Activated T-cell treated with anti-CD3 and anti-CD28 coated beads for 1 hour (primary cell): ENCODE data around the gene EVX1.

Experiments used
- DNase-seq: peaks from one replicate; pipeline ENCODE4 v3.0.0-alpha.2; 2020; ENCODE audit warnings: low read depth

Gene EVX1

DNA sequence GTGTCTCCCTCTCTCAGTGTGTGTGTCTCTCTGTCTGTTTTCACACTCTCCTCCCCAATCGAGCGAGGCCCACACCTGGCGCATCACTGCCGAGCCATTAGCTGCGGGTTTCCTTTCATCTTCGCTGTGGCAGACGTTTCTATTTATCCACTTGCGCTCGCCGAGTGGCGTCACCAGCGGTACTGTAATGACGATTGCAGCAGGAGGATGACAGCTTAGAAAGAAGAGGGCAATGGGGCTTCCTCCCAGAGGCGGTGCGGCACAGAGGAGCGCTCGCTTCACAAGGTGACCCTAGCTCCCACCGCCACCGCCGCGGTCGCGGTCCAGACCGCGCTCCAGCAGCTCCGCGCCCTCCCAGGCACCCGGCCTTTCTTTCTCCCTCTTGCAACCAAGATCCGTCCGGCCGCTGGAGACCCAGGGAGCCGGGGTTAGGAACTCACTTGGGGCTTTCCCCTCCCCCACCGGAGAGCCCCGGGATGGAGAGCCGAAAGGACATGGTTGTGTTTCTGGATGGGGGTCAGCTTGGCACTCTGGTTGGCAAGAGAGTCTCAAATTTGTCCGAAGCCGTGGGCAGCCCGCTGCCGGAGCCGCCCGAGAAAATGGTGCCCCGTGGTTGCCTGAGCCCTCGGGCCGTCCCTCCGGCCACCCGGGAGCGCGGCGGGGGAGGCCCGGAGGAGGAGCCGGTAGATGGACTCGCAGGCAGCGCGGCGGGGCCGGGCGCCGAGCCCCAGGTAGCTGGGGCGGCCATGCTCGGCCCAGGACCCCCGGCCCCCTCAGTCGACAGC, at the start of gene EVX1:
Gene EVX1, plus strand, starts transcription at position 248 of the 785 bp plus-strand sequence. Its CDS starts 229 bp downstream, at position 477.
- DNase-seq: no peak

DNA sequence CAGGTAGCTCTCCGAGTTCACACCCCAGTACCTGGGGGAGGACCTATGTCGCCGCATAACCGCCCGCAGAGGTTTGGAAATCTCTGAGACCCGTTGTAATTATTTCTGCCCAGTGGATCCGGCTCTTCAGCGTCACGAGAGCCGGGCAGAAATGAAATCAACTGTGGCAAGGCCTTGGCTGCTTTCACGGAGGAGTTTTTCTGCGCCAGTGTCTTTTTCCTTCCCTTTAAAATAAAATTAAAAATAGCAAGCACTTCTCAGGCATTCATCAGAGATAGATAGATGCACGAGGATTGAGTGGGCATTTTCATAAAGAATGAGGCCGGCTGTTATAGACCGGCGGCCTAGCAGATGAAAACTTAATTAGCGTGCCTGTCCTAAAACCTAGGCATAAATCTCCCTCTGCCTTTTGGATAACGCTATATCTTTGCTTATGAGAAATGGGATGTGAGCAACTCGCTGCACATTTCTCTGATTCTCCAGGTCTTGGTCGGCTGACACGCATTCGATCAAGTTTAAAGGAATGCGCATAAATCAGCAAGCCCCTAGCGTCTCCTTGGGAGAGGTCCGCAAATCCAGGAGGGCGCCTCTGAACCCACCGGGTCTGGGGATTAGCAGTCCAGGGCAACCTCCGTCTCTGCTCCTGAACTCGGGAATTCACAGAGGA, 49.1 kb upstream of the EVX1 start:
- DNase-seq: no peak

DNA sequence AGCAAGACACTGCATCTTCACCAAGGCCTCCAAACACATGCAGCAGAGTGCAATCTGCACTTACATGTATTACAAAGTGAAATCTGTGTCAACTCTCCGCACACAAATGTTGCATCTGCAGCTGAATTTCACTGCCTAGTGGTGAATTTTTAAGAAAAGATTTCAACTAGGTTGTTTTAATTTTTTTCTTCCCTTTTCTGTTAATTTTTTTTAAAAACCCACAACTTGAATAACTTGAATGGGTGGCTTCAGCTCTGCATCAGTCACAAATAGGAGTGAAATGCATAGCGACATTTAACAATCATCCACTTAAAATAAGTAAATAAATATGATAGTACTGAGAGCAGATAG, 48.6 kb upstream of the EVX1 start:
- DNase-seq: no peak

DNA sequence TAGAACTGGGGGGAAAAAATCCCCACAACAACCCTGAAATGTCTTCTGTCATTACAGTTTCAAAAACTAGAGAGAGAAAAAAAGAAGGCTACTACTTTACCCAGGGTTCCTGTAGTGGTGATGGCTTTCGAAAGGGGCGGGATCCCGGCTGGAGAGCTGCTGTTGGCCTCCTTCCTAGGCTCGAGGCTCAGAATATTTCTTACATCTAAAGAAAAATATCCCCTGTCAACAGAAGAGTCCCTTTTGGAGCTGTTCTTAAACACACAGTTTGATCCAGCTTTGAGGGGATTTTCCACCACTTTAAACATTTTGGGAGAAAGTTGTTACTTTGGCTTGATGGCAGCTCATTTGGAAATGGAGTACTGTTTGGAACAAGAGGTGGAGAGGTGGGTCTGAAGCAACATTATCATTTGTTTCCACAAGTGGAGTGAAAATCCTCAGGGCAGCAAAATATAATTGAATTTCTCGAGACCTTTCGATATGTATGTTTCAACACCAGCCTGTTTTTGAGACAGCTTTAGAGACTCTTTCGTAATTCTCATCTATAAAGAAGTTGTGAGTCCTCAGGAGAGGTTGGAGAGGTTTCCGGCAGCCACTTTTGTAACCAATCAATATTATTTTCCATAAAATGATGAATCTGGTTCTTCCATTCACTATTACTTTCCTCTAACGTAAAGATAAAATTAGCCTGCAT, 47.8 kb upstream of the EVX1 start:
- no peak for DNase-seq

DNA sequence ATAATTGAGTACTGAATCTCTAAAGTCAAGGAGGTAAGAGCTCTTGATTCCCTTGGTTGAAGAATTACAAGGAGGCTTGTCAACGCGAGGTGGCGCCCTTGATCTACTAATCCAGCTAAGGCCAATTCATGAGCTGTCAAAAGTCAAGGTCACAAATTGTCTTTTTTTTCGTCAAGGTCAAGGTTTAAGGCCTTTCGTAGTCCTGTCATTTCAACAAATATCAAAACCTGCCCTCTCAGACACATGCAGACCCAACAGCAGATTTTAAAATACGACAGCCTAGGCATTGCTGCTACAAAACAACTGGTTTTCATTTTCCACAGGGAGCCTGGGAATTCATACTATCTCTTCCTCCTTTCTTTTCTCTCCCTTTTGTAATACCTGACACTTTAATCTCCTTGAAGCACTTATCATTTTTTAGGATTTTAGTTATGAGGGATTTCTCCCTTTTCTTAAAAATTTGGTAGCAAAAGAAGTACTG, 46.3 kb upstream of the EVX1 start:
- DNase-seq: peak; percentile 83

DNA sequence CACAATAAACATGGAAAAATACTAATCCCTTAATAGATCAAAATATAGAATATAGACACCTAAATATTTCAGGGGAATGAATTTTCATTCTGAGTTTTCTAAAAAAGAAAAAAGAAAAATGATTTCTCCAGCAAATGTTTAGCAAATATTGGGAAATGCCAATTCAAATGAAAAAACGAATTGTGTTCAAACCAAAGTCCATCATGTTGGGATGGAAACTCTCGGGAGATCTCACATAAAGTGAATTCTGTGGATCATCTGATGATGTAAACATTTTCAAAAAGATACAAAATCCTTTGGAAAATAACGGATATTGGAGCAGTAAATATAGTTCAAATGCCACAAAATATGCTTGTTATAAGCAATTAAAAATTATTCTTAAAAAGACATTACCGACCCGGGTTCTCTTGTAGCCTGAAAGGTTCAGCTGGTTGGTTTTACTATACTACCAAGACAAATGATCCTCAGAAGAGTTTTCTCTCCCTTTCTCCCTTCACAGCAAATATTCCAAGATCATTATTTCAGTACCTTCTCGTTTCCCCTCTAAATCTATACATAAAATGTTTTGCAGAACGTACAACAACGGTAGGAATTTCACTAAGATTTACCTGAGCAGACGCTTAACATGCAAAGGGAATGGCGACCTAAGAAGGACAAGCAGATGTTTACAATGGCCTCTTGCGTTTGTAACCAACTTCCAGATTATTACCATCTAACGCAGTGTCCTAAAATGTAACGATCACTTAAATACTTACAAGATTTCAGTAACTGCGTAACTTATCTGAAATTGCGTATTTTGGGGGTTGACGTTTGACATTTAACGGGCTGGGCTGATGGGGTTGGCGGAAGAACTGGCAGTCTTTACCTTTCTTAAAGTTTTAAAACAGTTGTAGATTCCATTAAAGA, 45.2 kb upstream of the EVX1 start:
- no peak for DNase-seq

DNA sequence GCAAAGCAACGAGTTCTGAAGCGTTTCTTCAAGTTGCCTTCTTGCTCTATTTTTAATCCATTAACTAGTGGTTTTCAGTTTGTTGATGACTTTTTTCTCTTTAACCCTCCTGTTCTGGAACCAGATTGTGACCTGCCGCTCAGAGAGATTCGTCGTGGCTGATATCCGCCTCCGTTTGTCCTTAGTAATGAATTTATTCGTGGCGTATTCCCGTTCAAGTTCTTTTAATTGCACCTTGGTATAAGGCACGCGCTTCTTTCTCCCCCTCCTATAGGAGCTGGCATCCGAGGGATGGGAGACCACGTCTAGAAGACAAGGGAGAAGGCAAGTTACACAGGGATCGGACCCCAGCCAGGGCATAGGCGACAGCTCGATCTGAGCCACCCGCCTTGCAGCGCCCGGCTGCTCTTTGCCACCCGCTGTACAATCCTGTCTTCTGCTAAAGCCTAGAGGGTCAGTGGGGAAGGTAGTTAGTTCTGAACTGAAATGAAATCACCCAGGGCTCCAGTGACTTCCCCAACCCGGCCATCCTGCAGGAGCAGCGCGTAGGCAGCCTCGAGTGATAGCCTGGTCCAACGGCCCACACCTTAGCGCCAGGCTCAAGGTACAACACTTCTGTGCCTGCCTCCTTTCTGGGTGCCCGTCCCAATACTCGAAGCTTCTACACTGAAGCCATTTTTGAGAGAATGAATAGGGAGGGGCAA, 44.3 kb upstream of the EVX1 start:
- no peak for DNase-seq

DNA sequence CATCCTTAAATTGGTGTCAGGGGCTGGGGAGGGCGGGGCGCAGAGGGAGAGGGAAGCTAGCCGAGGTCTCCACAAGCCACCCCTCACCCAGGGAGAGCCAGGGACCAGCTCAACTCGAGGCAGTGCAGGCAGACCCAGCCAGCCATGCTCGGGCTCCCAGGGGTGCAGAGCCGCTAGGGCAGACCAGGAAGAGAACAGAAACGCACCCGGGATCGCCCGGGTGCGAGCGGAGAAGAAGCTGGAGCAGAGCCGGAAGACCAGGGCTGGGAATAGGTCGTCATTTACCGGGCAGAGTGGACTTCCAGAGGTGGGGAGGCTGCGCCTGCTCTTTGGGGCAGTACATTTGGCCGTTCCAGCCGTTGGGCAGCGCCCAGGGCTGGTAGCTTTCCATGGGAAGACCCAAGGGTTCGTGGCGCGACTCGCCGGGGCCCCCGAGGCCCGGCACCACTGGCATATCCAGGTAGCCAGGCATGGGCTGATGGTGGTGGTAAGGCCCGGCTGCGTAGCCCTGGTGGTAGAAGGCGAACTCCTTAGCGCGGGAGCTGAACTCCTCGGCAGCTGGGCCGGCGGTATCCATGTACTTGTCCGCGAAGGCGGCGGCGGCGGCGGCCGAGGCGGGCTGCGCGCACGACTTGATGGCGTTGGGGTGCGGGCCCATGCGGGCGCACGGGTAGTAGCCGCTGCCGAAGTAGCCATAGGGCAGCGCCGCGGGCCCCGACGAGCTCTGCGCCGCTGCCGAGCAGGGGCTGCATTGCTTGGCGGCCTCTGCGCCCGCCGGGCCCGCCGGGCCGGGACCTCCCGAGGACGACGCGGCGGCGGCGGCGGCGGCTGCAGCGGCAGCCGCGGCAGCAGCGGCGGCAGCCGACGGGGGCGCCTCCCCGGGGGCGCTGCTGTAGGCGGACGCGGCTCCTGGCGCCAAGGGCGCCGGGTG, 43.5 kb upstream of the EVX1 start:
- no peak for DNase-seq

DNA sequence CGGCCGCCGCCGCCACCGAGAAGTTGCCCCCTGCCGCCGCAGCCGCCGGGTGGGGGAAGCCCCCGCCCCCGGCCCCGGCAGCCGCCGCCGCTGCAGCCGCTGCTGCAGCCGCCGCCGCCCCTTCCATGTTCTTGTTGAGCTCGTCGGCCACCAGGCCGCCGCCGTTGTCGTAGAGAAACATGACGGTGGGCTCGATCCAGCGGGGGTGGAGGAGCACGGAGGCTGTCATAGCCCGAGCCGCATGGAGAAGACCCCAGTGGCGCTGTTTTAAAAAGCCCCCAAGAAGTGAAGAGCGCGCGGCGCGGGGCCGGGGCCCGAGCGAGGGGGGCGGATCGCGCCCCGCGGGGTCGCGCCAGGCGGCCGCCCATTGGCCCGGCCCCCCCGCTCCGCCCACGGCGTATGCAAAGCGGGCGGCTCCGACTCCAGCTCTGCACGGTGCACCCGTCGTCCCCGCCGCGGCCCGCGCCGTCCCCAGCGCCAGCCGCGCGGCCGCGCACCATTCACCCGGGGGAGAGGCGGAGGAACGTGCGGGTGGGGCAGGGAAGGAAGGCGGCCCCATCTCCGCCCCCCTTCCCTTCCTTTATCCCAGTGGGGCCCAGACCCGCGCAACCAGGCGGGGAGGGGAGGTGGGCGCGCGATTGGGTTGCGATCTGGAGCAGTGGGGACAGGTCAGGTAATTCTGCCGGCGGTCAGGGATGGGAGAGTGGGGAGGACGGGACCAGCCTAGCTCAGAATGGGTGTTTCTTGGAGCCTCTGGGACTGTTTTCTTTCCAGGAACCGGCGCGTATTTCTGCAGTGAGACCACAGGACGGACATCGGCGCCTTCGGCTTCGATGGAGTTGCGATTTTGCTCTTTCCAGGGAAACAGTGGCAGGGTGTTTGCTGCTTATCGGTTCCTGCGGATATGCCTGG, 42.5 kb upstream of the EVX1 start, which contains the start of gene HOXA13:
Gene HOXA13, minus strand, starts transcription at position 243 of the 912 bp plus-strand sequence. Its CDS starts 14 bp downstream, at position 229.
- DNase-seq: no peak

DNA sequence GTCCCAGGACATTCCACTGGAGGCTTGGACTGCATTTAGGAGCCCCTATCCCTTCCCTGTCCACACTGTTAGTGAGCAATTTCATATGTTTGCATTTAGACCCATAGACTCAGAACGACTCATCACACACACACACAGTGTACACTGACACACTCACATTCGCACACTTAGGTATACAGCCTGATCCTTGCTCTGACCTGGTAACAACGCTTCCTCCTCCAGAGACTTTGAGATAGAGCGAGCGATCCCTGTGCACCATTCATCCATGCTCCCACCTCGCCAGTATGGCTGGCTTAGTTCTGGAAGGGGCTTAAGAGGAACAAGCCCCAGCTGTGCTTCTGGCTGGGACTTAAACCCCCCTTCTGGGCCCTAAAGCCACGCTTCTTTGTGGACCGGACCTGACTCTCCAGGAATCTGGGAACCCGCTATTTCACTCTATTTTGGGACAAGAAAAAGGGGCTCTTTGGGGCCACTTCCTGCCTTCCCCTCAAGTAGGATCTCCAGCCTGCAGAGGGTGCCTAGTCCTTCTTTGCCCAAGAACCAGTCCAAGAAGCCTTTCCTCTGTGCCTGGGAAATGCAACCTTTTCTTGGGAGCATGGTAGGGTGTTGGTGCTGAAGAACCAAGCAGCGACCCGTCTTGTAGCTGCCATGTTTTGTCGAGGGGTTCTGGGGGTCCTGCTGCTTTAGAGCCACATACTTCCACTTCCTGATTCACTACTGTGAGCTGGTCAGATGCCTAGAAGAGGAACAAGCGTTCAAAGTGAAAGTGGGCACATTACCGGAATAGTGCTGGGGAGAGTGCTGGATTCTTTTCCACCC, 41.6 kb upstream of the EVX1 start:
- no peak for DNase-seq

DNA sequence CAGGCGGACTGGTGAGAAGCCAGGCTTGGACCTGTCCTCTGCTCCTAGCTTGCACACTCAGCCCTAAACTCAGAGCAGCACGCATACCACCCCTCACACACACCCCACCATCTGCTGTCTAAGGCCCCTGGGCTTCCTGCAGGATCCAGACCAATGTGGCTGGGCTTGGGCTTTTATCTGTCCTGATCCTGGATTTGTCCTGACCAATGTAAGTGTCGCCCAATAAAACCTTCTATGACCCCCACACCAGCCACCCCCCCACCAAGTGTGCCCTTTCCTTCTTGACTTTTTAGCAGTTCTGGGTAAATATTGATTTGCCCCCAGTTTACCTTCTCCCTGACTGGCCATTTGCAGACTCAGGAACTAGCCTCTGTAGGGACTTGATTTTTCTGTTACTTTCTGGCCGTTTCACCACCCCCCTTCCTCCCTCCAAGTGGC, 41.0 kb upstream of the EVX1 start:
- no peak for DNase-seq

DNA sequence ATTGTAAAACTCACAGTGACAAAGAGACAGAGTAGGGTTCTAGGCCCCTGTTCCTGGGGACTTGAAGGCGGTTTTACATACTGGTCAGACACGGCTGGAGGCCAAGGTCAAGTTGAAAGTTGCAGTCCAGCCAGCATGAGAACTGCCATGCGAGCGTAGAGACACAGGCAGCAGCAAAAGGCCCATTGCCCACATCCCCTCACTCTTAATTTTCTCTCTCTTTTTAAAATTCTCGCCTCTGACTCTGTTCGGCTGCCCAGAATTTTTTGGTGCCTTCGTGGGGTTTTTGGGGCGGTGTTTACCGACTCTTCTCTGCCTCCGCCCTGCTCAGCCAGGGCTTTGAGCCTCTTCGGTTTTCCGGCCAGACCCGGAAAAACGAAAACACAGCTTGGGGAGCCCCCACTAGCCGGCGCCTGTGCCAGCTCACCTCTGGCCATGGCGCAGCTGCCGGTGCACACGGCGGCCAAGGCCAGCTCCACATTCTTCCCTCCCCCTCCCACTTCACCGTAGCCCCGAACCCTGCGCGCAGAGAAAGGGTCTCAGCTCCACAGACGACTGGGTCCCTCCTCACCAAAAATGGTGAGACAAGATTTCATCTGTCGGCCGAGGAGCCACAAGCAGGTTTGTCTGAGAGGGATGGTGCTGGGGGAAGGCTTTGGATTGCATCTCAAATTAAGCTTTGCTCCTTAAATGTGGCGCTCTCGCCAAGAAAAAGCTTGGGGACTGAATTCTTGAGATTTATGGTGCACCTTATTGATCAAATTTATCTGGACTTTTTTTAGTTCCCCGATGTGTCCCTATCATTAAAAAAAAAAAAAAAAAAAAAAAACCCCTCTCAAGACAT, 40.4 kb upstream of the EVX1 start:
- no peak for DNase-seq

DNA sequence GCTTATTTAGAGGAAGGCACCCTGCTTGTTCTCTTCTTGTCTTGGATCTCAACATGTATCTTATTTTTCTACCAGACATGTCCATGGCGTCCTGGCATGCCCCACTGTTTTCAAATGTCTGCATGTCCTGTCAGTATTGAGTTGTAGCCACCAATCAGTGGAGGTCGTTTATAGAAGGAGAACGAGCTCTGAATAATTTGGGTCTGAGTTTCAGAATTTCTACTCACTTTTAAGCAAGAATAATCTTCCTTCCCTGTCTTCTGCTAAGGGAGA, 39.8 kb upstream of the EVX1 start:
- DNase-seq: no peak

DNA sequence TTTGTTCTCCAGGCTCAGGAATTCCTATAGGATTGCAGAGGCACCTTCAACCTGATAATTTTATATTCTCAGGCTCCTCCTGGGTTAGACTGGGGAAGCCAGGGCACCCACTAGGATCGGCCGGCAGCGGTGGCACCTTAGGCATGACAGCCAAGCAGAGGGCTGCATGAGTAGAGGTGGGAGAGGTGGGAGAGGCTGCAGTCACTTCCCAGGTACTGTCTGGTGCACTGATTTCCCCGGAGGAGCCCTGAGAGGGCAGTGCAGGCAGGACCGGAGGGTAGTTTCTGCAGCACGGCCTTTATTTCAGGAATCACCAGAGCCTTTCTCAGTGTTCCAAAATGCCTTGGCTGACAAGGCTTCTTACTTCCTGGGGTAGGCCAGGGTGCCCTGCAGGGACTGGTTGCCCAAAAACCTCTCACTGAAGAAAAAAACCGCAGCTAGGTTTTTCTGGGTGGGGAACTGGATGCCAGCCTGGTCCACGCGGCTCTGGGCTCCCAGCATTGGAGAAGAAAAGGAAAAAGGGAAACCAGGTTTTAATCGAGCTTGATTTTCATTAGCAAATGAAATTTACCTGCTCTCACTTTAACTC, 39.1 kb upstream of the EVX1 start:
- no peak for DNase-seq

DNA sequence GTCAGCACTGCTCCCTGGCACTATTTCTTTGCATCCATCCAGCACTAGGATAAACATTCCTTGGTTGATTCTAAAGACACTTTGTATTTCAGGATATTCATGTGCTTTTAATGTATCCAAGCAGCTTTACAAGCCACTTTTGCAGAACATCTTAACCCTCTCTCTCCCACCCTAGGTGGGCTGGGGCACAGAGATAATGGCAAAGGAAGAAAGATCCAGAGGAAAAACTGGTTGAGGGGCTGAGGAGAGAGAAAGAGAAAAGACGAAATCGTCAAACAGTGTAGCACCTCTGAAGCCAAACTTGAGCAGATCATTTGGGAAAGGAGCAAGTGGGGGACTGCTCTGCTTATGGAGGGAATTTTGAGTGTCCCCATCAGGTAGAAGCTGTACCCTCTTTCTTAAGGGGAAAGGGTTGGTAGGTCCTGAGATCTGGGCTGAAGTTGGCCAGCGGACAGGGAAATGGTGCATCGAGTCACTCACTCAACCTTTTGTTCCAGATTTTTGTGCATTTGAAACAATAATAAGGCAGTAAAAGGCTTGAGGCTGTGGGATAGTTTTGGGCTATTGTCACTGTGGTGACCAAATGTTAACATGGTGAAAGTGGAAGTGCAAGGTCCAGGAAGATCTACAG, 38.5 kb upstream of the EVX1 start:
- no peak for DNase-seq

DNA sequence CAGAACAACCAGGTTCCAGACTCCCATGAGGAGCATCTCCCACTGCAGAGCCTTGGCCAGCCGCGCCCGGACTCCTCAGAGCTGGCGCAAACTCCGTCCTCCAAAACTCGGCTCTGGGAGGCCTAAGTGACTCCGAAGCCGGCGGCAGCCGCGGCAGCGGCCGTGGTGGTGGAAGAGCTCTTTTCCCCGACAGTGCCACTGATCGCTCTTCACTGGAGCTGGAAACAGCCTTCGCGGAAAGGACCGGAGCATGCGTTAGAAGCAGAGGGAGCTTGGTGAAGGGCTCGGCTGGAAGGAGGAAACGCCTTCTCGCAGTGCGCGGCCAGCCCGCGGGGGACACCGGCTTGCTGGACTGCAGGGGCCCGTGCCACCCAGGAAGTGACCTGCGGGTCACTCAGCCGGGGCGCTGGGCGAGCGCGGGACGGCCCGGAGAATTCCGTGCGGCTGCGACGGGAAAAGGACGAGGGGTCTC, 37.7 kb upstream of the EVX1 start:
- DNase-seq: no peak
